GM23248 (cell line): ENCODE measurements around the gene ARFGAP1.

Experiments used
- EZH2 ChIP-seq: fragments of 200-600 bp; sonication (generic); IDR thresholded peaks from 2 replicates; pipeline ENCODE4 v1.6.1; 2018; ENCODE audit warnings: antibody characterized with exemption, mild to moderate bottlenecking; ENCODE audit not compliant: insufficient read depth, poor library complexity, severe bottlenecking
- EZH2phosphoT487 ChIP-seq: fragments of 200-600 bp; sonication (generic); IDR thresholded peaks from 2 replicates; pipeline ENCODE4 v1.6.1; 2018; ENCODE audit warnings: antibody characterized with exemption, moderate library complexity, mild to moderate bottlenecking, low read depth; ENCODE audit not compliant: insufficient read depth

GRCh38 chr20:63242736-63243135 is 29.9 kb upstream of the ARFGAP1 start:
- TF ChIP-seq EZH2phosphoT487 (no peak), EZH2 (no peak)
